CD4-positive, alpha-beta T cell treated with Interleukin-17A for 4 hours (primary cell): ENCODE results near the gene LUZP2.

Experiments
- DNase-seq: peaks from one replicate; pipeline ENCODE4 v3.0.0-alpha.2; 2020; ENCODE audit warnings: mixed read lengths

The LUZP2 gene

DNA sequence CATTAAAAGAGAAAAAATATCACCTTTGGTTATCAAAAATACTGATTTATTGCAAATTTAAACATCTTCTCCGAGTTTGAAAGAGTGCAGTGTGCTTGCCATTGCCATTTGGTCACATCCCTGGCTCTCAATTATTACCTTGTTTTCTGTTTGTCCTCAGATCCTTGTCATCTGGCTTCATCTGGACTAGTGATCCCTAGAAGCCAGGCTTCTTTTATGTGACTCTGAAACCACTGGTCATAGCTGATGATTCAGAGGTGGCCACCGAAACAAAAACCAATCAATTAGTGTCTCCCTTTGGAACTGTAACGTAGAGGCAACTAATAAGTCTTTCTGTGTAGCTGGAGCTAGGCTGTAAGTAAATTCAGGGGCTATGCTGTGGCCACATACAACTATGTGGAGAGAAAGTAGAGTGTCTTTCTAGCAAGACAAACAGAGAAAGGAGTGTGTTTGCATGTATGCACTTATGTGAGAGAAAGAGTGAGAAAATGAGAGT is 237.9 kb downstream of the LUZP2 start:
- no peak for DNase-seq

GRCh38 chr11:24738972-24739371 is 242.1 kb downstream of the LUZP2 start:
- no peak for DNase-seq

DNA sequence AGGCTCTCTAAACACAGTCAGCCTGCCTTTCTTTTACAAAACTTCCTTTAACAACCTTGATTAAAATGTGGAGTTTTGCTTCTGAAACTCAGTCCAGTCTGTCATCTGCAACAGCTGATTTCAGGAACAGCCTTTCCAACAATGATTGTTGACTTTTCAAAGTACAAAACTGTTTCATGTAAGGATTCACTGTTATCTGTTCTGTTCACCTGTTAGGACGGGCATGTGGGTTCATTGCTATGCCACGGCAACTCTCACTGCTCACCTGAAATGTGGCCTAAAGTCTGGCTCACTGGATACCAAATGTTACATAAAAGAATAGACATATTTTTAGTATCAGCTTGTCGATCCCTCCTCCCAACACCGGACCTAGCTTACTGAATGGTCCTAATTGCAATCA is 242.8 kb downstream of the LUZP2 start:
- no peak for DNase-seq

DNA sequence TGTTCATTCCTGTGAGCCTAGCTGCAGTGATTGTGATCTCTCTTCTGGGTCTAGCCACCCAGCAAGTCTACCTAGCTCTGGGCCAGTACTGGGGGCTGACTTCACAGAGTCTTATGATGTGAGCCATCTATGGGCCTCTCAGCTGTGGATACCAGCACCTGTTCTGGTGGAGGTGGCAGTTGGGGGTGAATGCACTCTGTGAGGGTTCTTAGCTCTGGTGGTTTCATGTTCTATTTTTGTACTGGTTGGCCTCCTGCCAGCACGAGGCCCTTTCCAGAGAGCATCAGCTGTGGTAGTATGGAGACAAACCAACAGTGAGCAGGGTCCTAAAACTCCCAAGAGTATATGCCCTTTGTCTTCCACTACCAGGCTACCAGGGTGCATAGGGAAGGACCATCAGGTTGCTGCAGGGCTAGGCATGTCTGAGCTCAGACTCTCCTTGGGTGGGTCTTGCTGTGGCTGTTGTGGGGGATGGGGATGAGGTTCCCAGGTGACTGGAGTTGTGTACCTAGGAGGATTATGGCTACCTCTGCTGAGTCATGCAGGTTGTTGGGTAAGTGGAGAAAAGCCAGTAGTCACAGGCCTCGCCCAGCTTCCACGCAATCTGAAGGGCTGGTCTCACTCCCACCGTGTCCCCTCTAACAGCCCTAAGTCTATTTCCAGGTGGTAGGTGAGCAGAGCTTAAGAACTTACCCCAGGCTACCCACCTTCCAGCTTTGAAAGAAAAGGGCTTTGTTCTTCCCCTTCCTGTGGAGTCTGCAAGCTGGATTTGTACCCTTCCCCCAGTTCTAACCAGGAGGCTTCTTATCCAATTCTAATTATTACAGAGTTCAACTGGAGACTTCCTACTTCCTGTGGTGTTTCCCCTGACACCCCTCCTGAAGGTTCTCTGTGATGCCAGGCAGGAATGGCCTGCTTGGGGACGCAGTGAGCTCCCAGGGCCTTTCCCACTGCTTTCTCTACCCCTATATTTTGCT is 250.7 kb downstream of the LUZP2 start:
- no peak for DNase-seq

- no peak for DNase-seq
Observed at GRCh38 chr11:24748261-24748660, 251.4 kb downstream of the LUZP2 start.

DNA sequence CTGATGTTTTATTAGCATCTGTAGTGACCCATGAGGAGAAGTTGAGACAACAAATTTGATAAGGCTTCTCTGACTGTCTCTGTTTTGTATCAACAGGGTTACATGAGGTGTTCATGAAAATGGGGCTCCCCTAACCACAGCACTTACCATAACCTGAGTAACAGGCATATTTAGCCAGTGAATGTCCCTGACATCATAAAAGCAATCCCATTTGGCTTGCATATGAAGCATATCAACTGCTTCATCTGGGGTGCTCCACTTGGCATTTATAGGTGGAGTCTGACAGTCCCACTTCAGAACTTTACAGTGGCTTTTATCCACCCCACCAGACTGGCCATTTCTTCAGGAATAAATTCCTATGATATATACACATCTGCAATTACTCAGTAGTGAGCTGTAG is 257.6 kb downstream of the LUZP2 start:
- DNase-seq, result no peak

DNA sequence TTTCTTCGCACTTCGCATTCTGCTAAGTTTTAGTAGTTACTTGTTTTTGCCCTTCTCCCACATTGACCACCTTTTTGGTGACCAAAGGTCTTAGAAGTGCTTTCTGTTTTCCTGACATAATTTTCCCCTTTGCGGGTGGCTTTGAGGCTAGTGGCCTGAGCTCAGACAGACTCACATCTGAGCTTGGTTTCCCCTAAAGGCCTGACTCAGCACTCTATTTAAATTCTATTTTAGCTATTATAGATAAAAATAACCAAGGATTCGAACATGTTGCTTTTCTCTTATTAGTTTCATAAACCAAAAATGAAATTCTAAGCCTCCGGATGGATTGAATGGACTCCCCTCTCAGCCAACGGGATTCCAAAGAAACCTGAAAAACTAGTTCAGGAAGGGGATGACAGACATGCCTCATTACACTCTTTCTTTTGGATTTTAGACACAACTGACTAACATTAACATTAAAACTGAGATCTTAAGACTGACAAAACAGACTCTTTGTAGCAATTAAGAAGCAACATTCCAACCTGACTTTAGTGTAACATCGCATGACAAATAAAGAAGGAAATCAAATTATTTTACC is 258.5 kb downstream of the LUZP2 start:
- no peak for DNase-seq

DNA sequence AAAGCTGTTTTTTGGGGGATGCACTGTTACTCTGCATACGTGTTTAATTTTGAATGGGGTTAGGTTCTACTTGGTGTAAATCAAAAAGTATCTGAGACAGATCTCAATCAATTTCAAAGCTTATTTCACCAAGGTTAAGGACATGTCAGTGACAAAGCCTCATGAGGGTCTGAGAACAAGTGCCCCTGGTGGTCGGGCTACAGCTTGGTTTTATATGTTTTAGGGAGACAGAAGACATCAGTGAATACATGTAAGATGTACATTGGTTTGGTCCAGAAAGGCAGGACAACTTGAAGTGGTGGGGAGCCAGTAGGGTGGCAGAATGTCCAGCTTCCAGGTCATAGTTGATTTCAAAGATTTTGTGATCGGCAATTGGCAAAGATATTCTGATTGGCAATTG is 262.9 kb downstream of the LUZP2 start:
- no peak for DNase-seq

- no peak for DNase-seq
Observed at GRCh38 chr11:24760681-24761080, 263.8 kb downstream of the LUZP2 start.

GRCh38 chr11:24762076-24762475 is 265.2 kb downstream of the LUZP2 start:
- no peak for DNase-seq

DNA sequence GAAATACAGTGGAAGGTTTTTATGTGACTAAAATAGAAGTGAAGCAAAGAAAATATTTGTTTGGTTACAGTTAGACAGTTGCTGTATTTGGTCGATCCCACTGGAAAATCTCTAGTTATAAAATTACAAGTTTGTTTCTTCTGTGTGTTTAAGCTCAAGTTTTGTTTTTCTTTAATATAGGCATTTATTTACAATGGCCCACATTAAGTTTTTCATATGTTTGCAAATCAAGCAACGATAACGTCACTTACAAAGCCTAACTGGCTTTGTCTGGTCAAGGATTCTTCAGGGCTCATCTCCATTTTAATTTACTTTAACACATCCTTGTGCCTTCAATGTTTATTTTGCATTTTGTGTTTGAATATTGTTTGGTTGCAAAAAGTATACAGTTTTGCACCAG is 270.6 kb downstream of the LUZP2 start:
- DNase-seq, result no peak

- DNase-seq, result no peak
Observed at GRCh38 chr11:24773322-24773721, 276.5 kb downstream of the LUZP2 start.

- DNase-seq, result no peak
Observed at GRCh38 chr11:24779791-24780190, 282.9 kb downstream of the LUZP2 start.

DNA sequence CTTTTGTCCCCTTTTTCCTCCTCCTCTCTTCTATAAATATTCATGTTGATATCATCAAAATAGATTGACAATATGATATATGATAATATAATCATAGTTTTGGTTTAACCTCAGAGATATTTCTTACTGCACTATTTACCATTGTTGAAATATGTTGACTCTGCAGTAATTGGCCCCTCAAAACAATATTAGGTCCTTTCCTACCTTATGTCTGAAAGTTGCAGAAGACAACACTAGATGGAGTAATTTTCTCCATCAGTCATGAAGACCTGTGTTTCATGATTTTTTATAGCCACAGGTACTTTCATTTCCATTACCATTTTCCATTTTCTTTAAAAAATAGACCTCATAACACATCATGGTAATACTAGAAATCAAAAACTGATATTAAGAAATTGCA is 284.4 kb downstream of the LUZP2 start:
- no peak for DNase-seq

- no peak for DNase-seq
Observed at GRCh38 chr11:24793479-24793878, 296.6 kb downstream of the LUZP2 start.

DNA sequence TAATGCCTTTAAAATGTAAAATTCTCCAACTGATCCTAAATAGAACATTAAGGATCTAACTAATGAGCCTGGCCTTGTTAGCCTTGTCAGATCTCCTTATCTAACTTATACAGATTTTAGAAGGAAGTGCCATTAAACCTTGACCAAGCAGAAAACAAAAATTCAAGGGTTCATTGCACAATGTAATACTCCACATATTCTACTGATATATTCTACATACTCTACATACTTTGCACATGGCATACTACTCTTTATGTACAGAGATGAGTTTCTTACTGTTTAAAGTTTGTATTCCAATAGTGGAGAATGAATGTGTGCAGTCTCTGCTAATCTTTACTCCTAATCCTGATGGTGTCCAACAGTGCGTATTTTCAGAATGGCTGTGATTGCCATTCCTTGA is 297.2 kb downstream of the LUZP2 start:
- no peak for DNase-seq

- DNase-seq, result no peak
Observed at GRCh38 chr11:24805671-24806070, 308.8 kb downstream of the LUZP2 start.

- no peak for DNase-seq
Observed at GRCh38 chr11:24808173-24808572, 311.3 kb downstream of the LUZP2 start.

- no peak for DNase-seq
Observed at GRCh38 chr11:24819006-24819405, 322.2 kb downstream of the LUZP2 start.

- DNase-seq, result no peak
Observed at GRCh38 chr11:24819863-24820434, 323.1 kb downstream of the LUZP2 start.

DNA sequence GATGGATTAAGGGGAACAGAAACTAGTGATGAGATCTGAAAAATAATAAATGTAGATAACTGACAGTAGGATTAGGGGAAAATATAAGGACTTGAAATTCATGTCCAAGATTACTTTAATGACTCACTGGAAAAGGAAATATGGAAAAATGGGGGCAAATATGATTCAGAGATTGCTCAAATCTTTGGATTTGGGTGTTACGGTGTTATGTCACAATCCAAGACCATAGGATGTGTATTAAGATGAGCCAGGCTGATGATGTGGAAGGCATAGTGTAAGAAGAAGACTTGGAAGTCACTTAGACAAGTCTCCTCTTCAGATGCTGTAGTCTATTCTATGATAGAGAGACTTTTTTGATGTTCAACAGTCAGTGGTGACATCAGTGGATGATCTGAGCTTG is 323.7 kb downstream of the LUZP2 start:
- no peak for DNase-seq

- no peak for DNase-seq
Observed at GRCh38 chr11:24828938-24829605, 332.2 kb downstream of the LUZP2 start.

DNA sequence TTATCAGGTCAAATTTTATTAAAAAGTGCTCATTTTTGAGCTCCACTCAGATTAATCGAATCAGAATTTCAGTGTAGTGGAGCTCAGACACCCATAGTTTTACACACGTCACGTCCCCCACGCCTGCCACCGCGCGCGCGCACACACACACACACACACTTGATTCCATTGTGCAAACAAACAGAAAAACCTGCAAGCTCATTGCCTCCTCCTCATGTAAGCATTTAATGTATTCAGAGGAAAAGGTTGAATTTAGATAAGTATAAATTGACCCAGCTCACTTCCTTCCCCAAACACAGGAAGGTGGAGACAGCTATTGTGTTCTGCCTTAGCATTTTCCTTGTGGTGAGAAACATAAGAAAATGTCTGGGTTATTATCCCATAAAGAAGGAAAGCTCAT is 336.7 kb downstream of the LUZP2 start:
- no peak for DNase-seq
